ENCODE measurements around the gene F8. TPM values are rescaled to one million over a fixed set of nuclear protein-coding genes. Genes with fewer than 3 reads are reported as not detected.

Gene F8
- total and polyA plus RNA-seq, 9 of the 15 experiments (the other 6 are each of a cell fraction or from before 2014, with no cell fraction given), result 0.41 to 3.8 (median 0.91) TPM

- H3K27me3 ChIP-seq (ENCODE audit: control insufficient read depth in 2 of 2, insufficient read depth in 2 of 2, low read length in 2 of 2), result no peaks in the 10 kb centered on the region
- no peaks in the 10 kb centered on the region for H3K9me1 ChIP-seq (ENCODE audit: control insufficient read depth, insufficient read depth, low read length)
- ChIA-PET POLR2A (interaction anchor here (0.5 to 2.7 kb wide), 6 partner anchors 9 to 74 kb away, joined by 3 to 23 read pairs (median 4); no protein-coding TSS in a partner anchor), CTCF (ENCODE audit: low intra/inter-chr PET ratio) (no interaction called here)
- peaks cover 4 to 14% of the 10 kb centered on the region in 2 experiments for H3K4me1 ChIP-seq (replicated peaks in 1 of 2; ENCODE audit: control insufficient read depth in 2 of 2, insufficient read depth in 2 of 2, low read length in 2 of 2)
- in situ Hi-C loops (cut with MboI), result no loop called here
- 0 out of 2 replicates have a peak, but pooled peaks cover 12% of the 10 kb centered on the region for H4K20me1 ChIP-seq (replicated peaks; ENCODE audit: control insufficient read depth, insufficient read depth, low read length)
- H3K4me3 ChIP-seq, result peak overlapping the region; percentile 89
- DNase-seq (ENCODE audit: extremely low read depth in 1 of 4, low spot score in 3 of 4) (no peak), FAIRE-seq (peak; percentile 15), ATAC-seq (no peak)
- H3K9ac ChIP-seq (ENCODE audit: insufficient read depth in 1 of 2, low read depth in 2 of 2, low read length in 2 of 2), result peak overlapping the region; percentile 78 to 91
- peak overlapping the region; percentile 80 for H3K27ac ChIP-seq (ENCODE audit: extremely low read depth, low read depth, low read length)
- peak overlapping the region; percentile 86 for H3K4me2 ChIP-seq (ENCODE audit: insufficient read depth, low read length)
- peak overlapping the region; percentile 43 for H2AFZ ChIP-seq (ENCODE audit: low read depth, low read length)
- H3K9me3 ChIP-seq (replicated peaks; ENCODE audit: control insufficient read depth, insufficient read depth, low read depth, low read length), result 0 out of 2 replicates have a peak, but pooled peaks cover 6% of the 10 kb centered on the region
- WGBS (ENCODE audit: insufficient coverage, low coverage, missing lambda C conversion rate), result 5% methylated on average over 8 of the region's 13 CpGs
- BruUV-seq (replicated peaks), result TSS peak; percentile 90
- H3K79me2 ChIP-seq (ENCODE audit: control insufficient read depth, insufficient read depth, low read length), result peaks cover 53% of the 10 kb centered on the region
- intact Hi-C loops (cut with micrococcal nuclease), result loop anchor here (2.0 kb wide), 1 partner anchor 35 kb away; no protein-coding TSS in a partner anchor
- H3K36me3 ChIP-seq (ENCODE audit: control insufficient read depth, insufficient read depth, low read length), result peaks cover 28% of the 10 kb centered on the region
- no peak for TF ChIP-seq ASH1L (IDR thresholded peaks at IDR 0.05; ENCODE audit: borderline replicate concordance, low read depth, partially characterized antibody)
- no peak for TF ChIP-seq ZNF830 (CRISPR knock-in tag; IDR thresholded peaks at IDR 0.05)
- TF ChIP-seq FOXO4 (CRISPR knock-in tag; IDR thresholded peaks at IDR 0.05), result no peak
- TF ChIP-seq ATF1 (CRISPR knock-in tag; IDR thresholded peaks at IDR 0.05), result no peak
- TF ChIP-seq ATF1 (tag; IDR thresholded peaks at IDR 0.05), result 0 out of 2 replicates have a peak, but pooled peaks have one; percentile 12
- TF ChIP-seq SRSF1 (IDR thresholded peaks at IDR 0.05; ENCODE audit: low read depth, low read length), result no peak
- TF ChIP-seq MXD1 (CRISPR knock-in tag; IDR thresholded peaks at IDR 0.05; ENCODE audit: borderline replicate concordance, poor library complexity, severe bottlenecking), result no peak
- no peak for TF ChIP-seq NR2F6 (CRISPR knock-in tag; IDR thresholded peaks at IDR 0.05)
- TF ChIP-seq MAFK (IDR thresholded peaks at IDR 0.05; ENCODE audit: low read length), result no peak
- peak; percentile 1 for TF ChIP-seq TAF9B (IDR thresholded peaks at IDR 0.05; ENCODE audit: partially characterized antibody)
- TF ChIP-seq ZNF79 (CRISPR knock-in tag; IDR thresholded peaks at IDR 0.05; ENCODE audit: low read depth), result 0 out of 2 replicates have a peak, but pooled peaks have one; percentile 22
- 0 out of 2 replicates have a peak, but pooled peaks have one; percentile 12 for TF ChIP-seq ATF7 (IDR thresholded peaks at IDR 0.05)
- peak; percentile 65 for TF ChIP-seq CEBPB (tag; IDR thresholded peaks at IDR 0.05)
- TF ChIP-seq AFF1 (IDR thresholded peaks at IDR 0.05; ENCODE audit: low read depth in 1 of 2, partially characterized antibody in 2 of 2), result peak in 1 of 2 experiments; percentile 40
- TF ChIP-seq RHOXF2B (CRISPR knock-in tag; conservative IDR thresholded peaks at IDR 0.05), result no peak
- no peak for TF ChIP-seq ZBTB1 (CRISPR knock-in tag; IDR thresholded peaks at IDR 0.05; ENCODE audit: borderline replicate concordance, low read depth)
- 0 out of 2 replicates have a peak, but pooled peaks have one; percentile 29 for TF ChIP-seq DMBX1 (CRISPR knock-in tag; IDR thresholded peaks at IDR 0.05; ENCODE audit: borderline replicate concordance)
- no peak for TF ChIP-seq E2F3 (CRISPR knock-in tag; IDR thresholded peaks at IDR 0.05)
- TF ChIP-seq ZNF583 (CRISPR knock-in tag; IDR thresholded peaks at IDR 0.05), result 0 out of 2 replicates have a peak, but pooled peaks have one; percentile 65
Observed at GRCh38 chrX:154805696-154806091, 216.8 kb downstream of the F8 start.

Measured in K562 (cell line).